Stimulated activated naive CD4-positive, alpha-beta T cell treated with Interleukin-2 at 50 U/mL for 16 hours (primary cell): ENCODE data around the gene EVA1B.

Source experiments
- DNase-seq: peaks from one replicate; lab custom pipeline; 2025; lab: John Stamatoyannopoulos, UW

The EVA1B gene, protein sequence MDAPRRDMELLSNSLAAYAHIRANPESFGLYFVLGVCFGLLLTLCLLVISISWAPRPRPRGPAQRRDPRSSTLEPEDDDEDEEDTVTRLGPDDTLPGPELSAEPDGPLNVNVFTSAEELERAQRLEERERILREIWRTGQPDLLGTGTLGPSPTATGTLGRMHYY

DNA sequence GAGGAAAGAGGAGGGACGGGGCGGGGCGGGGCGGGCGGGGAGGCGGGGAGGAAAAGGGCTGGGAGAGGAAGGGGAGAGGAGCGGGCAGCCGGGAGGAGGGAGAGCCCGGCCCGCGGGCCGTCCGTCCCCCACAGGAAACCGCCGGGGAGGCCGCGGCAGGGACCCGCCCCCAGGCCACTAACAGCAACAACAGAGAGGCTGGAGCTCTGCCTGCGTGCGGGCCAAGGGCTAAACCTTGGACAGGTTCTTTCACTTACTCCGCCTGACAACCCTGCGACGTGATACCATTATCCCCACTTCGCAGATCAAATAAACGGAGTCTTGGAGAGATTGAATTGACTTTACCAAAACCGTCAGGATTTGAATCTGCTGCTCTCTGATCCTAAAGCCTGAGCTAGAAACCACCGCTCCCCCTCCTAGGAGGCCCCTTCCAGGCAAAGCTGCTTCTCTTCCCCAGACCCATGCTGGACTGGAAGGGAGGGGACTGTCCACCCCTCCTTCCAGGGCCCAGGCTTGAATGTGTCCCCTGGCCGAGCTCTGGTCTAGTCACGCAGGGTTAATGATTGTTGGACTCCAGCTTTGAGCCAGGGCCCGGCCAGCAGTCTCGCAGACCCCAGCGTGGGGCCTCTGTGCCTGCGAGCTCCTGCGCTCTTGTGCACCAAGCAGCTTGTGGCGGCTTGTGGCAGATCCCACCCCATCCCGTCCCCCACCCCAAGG, at the start of gene EVA1B:
TSS of gene EVA1B (minus strand) at position 10 of the 717 bp plus-strand sequence. CDS start 608 bp downstream, outside the sequence.
- peak; percentile 27 for DNase-seq

DNA sequence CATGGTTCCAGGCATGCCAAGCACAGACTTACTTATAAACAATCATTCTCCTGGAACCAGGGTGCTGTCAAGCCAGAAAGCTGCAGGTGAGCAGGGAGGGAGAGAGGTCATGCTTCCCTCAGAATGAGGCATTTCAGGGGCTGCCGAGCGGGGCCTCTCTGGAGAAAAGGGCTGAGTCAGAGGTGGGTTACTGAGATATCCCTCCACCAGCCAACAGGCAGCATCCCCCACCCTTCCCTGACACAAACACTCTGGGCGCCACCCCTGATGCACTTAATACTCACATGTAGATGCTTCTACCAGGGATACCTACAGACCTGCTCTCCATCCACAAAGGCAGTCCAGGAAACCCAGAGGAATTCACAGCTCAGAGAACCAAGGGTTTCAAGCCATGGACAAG, 49.2 kb upstream of the EVA1B start:
- no peak for DNase-seq

DNA sequence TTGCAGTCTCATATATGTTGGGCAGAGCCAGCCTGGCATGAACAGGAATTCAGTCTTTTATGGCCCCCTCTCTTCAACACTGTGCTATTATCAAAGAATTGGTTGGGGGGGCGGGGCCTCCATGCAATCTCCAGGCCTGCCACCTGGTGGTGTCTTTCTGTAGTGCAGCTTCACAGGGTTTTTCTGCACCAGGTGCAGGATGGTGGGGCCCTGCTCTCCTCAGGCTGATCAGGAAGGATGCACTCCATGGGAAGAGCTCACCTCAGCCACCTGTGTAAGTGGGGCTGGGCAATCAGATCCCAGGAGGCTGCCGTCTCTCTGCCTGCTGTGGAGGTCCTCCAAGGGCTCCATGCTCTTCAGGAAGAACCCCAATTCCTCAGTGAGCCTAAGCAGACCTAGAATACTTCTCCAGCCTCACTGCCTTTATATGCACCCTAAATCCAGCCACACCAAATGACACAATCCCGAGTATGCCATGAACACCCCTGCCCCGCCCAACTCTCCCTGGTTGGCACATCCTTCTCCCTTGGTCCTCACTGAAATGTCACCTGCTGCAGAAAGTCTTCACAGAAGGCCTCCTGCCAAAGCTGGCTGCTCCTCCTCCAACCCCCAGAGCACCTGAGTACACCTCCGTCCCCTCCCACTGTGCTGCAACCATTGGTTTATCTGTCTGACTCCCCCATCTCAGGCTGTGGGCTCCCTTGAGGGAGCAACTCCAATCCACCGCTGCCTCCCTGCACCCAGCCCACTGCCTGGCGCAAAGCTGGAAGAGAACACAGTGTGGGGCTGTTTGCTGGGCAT, 45.8 kb upstream of the EVA1B start:
- peak; percentile 70 for DNase-seq

DNA sequence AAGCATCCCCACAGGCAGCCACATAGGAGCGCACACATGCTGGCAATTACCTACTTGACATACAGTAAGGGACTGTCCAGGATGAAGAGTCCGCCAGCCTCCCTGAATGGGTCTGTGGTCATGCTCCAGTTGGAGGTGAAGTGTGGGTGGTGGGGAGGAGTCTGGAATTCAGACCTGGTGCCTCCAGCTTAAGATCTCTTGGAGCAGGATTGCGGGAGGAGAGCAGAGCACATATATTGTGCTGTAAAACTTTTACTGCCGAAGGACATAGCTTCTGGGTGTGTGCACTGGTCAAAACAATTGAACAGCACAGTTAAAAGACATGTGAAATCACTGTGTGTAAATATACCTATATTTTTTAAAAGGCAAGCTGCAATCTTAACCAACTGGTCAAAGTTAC, 44.4 kb upstream of the EVA1B start:
- DNase-seq = no peak

DNA sequence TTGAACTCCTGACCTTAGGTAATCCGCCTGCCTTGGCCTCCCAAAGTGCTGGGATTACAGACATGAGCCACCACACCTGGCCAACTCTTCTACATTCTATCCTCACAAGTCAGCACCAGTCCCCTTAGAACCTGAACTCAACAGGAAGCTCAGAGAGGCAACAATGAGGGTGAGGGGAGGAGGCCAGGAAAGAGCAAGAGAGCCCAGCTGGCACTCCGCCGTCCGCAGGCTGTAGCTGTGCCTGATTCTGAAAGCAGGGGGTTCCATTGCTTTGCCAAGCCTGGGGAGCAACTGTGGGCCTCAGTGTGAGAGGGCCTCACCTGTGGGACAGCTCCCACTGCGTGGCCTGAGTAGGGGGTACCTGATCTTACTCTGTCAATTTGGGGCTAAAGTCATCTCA, 43.6 kb upstream of the EVA1B start:
- no peak for DNase-seq

DNA sequence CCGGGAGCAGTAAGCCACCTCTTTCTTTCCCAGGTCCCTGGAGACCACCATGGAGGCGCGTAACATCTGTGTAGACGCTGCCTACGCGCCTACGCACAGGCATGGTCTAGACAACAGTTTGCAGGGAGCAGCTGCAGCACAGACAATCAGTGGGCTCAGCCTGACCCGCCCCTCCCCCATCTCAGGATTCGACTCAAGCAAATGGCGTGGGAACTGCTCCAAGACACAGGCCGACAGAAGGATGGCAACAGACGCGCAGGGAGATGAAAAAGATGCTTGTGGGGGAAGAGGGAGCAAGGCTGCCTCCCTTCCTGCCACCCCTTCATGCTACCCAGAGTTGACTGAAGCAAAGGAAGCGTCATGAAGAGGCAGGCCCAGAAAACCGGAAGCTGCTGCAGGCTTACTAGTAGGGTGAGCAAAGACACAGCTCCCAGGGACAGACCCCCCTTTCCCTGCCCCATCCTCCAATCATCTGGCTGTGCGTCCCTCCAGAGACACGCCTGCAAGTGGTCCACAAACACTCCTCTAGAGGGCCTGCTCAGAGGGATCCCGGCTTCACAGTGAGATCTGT, 42.7 kb upstream of the EVA1B start:
- peak; percentile 32 for DNase-seq

DNA sequence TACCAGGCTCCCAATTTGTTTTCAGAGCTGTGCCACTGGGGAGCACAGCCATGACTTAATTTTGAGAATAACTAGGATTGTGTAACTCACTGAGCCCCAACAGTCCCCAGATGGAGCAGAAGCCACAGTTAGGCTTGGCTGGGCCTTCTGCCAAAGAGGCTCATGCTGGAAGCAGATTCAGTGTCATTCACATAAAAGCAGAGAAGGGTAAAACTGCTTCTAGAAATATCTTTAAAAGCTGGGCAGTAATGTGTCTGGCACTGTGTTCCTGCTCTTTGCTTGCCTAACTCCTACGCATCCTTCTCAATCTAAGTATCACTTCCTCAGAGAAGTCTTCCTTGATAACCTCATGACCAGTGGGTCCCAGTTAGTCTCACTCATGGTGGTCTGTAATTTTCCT, 41.9 kb upstream of the EVA1B start:
- no peak for DNase-seq

DNA sequence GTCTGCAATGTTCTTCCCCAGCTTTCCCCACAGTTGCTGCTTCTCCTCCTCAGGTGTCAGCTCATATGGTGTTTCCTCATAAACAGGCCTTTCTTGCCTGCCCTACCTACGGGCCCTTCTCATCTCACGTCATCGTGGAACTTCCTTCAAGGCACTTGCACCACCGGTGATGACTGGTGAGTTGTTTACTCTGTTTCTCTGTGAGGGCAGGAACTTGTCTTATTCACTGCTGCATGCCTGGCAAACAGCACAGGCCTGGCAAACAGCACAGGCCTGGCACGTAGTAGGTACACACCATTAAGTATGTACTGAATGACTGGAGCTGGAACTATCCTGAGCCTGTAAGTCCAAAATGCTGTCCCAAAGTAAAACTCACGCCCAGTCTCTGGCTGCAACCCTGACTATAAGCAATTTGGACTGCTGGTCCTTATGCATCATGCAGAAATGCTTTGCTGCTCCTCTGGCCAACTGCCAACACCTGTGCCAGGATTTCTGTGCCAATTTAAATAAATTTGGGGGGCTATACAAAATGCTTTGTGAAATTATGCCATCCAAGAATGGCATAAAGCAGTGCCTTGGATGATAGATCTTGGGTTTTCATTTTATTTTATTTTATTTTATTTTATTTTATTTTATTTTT, 36.6 kb upstream of the EVA1B start:
- DNase-seq = no peak

DNA sequence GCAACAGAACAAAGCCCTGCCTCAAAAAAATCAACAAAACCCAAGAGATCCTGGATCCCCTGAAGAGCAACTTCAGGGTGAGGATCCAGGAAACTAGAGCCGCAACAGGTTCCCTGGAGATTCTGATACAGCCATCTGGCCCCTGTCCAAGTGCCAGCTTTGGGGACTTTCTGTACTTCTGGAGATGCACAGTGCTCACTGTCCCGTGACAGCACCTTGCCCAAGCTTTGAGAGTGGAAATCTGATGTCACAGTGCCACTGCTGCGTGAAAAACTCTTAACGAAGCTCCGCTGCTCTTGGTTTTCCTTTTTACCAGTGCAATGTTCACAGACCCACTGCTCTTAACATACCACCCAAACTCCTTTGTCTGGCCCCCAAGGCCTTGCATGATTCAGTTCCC, 35.9 kb upstream of the EVA1B start:
- no peak for DNase-seq

DNA sequence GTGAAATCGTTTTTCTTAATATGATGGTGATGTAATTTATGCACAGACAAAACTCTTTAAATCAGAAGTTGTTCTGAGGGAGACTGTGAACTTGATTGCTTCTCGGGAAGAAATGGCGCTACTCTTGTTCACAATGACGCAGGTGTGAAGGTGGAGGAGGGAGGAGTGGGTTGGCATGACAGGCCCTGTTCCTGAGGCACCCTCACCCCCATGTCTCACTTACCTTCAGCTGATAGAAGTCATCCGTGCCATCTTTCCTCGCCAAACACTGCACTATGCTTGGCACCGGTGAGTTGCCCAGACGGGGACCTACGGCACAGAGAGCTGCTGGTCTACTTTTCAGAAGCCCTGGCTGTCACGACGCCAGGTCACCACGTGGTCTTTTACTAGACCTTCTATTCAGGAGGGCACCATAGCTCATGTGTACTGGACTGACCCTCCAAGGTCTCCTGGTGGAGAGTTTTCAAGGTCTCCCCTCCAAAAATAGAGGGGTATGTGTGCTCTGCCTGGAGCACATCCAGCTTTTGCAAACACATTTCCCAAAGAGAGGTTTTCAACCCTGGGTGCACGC, 35.2 kb upstream of the EVA1B start:
- no peak for DNase-seq

DNA sequence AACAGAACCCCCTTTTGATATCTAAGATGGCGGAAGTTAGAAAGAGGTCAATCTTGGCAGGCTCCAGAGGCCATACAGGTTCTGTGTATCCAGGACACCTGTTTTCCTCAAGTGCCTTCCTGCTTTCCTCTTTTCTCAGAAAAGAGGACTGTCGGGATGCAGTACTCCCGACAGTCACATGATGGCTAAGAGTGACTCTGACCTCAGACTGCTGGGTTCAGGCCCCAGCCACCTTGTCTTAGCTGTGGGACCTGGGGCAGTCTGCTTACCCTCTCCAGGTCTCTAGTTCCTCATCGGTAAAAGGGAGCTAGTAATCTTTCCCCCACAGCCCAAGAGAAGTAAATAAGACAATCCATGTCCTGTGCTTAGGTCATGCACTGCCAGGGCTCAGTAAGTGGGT, 32.4 kb upstream of the EVA1B start:
- DNase-seq = no peak

DNA sequence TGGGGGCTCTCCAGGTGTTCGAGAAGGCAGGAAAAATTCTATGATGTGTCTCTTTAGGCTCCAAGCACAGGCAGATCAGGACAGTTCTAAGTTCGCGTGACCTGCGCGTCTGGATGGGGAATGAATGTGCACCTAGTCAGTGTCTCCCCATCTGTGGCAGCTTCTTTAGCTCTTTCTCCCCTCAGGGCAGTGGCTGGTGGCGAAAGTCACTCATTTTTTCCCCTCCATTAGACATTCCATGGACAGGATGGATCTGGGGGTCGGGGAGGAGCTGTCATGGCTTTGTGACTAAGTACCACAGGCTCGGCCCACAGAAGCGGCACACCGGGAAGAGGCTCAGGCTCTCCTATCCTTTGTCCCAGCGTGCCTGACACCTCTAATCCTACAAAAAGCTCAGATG, 31.0 kb upstream of the EVA1B start:
- no peak for DNase-seq

DNA sequence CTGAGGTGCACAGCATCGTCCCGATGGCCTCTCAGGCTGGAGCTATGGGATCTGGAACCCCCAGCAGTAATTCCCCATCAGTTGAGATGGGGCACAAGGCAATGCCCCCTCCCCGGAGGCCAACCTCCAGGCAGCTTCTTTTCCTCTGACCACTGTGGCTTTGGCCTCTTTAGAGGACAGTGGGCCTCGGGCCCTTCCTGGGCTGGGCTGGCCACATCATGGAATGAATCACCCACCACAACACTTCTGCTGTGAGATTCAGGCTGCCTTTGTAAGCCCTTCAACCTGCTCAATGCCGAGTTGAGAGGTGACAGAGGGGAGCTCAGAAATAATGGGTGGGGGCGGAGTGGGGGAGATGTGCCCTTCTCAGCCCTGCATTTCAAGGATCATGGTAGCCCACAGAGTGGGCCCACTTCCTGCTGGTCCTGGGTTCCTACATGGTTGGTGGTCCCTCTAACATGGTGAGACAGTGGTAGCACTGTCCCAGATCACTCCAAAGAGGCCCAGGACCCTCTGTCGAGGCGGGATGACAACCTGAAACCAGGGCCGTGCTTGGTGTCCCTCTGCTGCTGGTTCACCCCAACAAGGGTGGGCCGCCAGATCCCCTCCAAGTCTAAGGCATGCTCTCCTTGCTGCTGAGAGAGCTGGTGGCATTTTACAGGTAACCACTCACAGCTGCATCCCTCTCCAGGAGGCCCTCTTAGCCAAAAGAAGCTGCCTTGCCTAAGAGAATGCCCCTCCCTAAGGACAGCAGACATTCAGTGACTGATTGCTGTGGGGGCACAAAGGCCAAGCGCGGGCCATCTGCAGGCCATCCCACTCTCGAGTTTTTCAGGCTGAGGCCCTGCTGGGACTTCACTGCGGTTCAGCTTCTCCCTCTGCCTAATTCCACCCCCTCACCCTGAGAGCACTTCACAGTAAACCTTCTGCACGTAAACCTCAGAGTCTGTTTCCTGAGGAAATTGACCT, 29.7 kb upstream of the EVA1B start:
- no peak for DNase-seq

DNA sequence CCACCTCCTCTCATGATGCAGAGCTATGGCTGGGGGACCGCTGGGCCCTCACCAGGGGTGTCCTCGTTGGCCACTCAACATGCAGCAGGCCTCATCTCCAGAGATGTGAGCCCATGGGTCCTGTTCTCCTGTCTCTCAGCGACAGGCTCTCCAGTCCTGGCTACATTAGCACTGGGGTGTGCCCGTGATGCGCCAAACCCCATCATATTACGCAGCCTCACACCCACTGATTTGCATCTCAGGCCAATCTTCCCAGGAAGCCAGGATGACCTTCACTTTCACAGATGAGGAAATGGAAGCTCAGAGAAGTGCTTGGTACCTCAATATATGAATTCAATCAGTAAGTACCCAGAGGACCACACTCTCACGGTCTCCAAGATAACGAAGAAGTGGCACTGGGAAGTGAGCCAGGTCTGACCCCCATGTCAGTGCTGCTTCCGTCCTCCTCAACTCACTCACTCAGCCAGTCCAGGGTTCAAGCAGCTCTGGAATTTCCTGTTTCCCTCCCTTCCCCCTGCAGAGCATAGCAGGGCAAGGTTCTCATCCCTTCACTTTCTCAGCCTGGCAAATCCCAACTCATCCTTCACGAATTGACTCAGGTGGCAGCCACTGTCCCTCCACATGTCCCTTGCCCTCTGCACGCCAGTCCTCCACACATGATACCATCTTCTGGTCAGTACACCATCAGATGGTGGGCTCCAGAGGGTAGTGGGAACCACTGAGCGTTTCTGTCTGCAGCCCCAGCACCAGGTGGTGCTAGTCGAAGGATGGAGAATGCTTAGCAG, 28.9 kb upstream of the EVA1B start:
- no peak for DNase-seq

DNA sequence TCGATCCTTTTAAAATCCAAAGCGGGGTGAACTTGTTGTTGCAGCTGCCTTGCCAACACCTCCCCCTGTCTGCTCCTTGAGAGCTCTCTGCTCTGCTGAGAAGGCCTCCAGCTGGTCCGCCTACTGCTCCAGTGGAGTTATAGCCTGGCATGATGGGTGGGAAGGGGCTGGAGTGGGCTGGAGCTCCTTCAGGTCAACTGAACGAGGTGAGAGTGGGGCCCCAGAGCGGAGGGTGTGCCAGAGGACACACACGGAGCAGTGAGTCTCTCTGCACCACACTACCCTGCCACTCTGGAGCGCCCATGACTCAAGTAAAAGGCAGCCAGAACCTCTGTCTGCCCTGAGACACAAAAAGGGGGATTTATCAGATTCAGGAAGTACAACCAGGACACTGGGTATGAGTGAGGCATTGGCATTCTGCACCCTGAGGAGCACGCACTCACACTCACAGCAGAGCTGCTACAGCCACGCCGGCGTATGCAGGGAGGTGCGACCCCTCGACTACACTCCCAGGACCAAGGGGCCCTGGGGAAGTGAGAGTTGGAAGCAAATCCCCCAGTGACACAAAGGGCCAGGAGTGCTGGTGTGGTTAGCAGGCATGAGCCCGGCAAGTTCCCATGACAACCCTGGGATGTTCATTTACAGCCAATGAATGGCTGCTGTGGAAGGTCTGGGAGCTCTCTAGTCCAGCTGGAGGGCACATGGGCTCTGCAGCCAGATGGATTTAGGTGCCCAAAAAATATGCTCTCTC, 28.0 kb upstream of the EVA1B start:
- no peak for DNase-seq

DNA sequence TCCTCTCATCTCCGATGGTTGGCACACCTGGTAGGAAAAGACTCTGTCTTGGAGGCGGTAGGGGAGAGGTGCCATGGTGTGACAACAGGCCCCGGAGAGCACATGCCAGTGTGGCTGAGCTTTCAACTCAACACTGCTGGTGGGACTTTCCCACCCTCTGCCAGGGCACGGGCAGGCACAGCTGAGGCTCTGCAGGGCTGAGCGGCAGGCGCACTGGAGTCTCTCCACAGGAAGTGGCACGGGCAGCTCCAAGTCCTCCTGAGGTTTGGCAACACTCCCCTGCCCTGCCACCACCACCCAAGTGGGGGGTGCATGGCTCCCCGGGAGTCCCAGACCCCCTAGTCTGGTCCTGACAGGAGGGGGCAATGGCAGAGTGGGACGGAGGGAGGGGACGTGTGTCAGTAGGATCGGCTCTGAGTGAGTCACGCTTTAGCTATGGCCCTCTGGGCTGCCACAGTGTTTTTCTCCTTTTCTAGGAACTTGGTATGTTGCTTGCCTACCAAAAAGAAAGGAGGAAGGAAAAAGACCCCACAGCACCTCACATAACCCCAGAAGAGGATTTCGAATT, 27.3 kb upstream of the EVA1B start:
- DNase-seq = peak; percentile 33

DNA sequence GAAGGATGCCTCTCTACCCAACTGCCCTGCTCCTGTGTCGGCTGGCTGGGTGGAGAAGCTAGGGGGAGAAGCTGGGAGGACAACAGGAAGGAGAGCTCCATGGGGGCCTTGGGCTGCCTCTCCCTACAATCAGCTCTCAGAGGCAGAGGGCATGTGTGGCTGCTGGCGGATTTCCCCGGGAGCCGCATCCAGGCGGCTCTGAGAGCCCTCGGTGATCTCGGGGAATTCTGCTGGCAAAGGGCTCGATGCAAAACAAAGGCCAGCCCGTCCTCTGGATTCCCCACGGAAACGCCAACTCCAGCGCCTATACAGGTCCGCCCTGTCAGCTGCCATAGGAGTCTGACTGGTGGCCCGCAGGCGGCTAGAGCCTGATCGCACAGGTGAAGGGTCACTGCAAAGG, 26.4 kb upstream of the EVA1B start:
- no peak for DNase-seq

DNA sequence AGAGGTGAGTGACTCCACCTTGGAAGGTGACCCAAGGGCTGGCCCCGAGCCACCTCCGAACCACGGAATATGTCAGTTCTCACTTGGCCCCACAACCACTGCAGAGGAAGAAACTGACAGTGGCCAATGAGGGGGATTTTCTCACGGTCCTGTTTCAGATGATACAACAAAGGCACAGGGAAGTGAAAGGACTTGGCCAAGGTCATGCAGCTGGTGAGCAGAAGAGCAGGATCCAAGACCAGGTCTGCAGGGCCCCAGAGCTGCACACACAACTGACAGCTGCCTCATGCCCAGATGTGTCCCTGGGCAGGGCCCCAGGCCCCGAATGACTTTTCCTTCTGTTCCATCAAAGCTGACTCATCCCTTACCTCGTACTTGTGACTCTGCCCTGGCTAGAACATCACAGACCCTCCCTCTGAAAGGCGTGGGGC, 25.8 kb upstream of the EVA1B start:
- DNase-seq = no peak
